H1 (cell line): ENCODE data around the gene CNOT1. TPM values are rescaled to one million over a fixed set of nuclear protein-coding genes. Genes with fewer than 3 reads are reported as not detected.

Experiments
- ATF2 ChIP-seq: IDR thresholded peaks from 2 replicates; pipeline ENCODE4 v1.6.1; 2012; ENCODE audit warnings: low read length, inconsistent platforms
- CTBP2 ChIP-seq: IDR thresholded peaks from 2 replicates; pipeline ENCODE4 v1.7.0; 2011; ENCODE audit warnings: borderline replicate concordance, mild to moderate bottlenecking, moderate library complexity, mixed read lengths, low read length; ENCODE audit not compliant: insufficient read depth, insufficient read length
- EP300 ChIP-seq, 2 experiments: IDR thresholded peaks; 1 replicate in 1 of 2; 2 replicates in 1 of 2; pipeline ENCODE4 v1.6.1; 2011 to 2012; ENCODE audit warnings: low read depth in 2 of 2, low read length in 2 of 2, mild to moderate bottlenecking in 2 of 2, borderline replicate concordance in 1 of 2, inconsistent platforms in 1 of 2, moderate library complexity in 1 of 2
- FOSL1 ChIP-seq: IDR thresholded peaks from 2 replicates; pipeline ENCODE4 v1.6.1; 2011; ENCODE audit warnings: mild to moderate bottlenecking, low read depth, low read length, moderate library complexity; ENCODE audit not compliant: insufficient read depth
- NRF1 ChIP-seq: IDR thresholded peaks from 2 replicates; pipeline ENCODE4 v1.6.1; 2011; ENCODE audit warnings: mild to moderate bottlenecking, low read depth, low read length, improper control_type of control experiment
- USF2 ChIP-seq: IDR thresholded peaks from 2 replicates; pipeline ENCODE4 v1.6.1; 2011; ENCODE audit warnings: low read length, improper control_type of control experiment
- polyA plus RNA-seq, 7 experiments: library from polyadenylated mRNA; depleted of rRNA in 3 of 7; stranded (reverse) in 5 of 7; unstranded in 2 of 7; fragments of >200 nt in 5 of 7; fragments of 200-250 nt in 2 of 7; gene quantifications; 1 replicate in 5 of 7; 2 replicates in 1 of 7; 4 replicates in 1 of 7; pipeline versions ENCODE4 v1.2.1 to v1.2.3, GENCODE V29; 2011 to 2013; ENCODE audit warnings: missing spikeins in 2 of 7, mixed read lengths in 2 of 7
- total RNA-seq: library from RNA; stranded (reverse); fragmentation: NEBNext Ultra II Directional; extraction: Animal tissue kit (Norgen Biotek cat#: 25700); gene quantifications from 2 replicates; pipeline ENCODE4 v1.2.1, GENCODE V29; 2021

Gene CNOT1
- total and polyA plus RNA-seq, 2 of the 8 experiments (the other 6 are each of a cell fraction or from before 2014, with no cell fraction given) = 306 to 319 TPM

GRCh38 chr16:58588406-58588805 is 41.2 kb downstream of the CNOT1 start (continued):
- TF ChIP-seq NRF1 = no peak
- TF ChIP-seq ATF2 = no peak
- no peak for TF ChIP-seq EP300 (IDR thresholded peaks at IDR 0.05; ENCODE audit: borderline replicate concordance in 1 of 2, low read depth in 2 of 2, low read length in 2 of 2)
- no peak for TF ChIP-seq FOSL1
- no peak for TF ChIP-seq CTBP2
- TF ChIP-seq USF2 = no peak
